Astrocyte (in vitro differentiated cells and primary cell): ENCODE data around the gene DGCR2. TPM values are rescaled to one million over a fixed set of nuclear protein-coding genes. Genes with fewer than 3 reads are reported as not detected.

Experiments
- DNase-seq: peaks from one replicate; pipeline ENCODE4 v3.0.0-alpha.2; 2010; ENCODE audit warnings: low read depth
- FAIRE-seq: peaks from 2 replicates; lab custom pipeline; 2011; peaks lifted over from hg19 to GRCh38; lab: Jason Lieb, UNC
- H2AFZ ChIP-seq: 2 replicates; pipeline ENCODE4 v1.6.0; 2012; ENCODE audit warnings: low read depth, low read length, inconsistent platforms
- H3K27ac ChIP-seq: 2 replicates; pipeline ENCODE4 v1.5.1; 2011; ENCODE audit warnings: low read depth, low read length, inconsistent platforms
- H3K27me3 ChIP-seq: 2 replicates; pipeline ENCODE4 v1.6.0; 2011; ENCODE audit warnings: low read length, inconsistent platforms; ENCODE audit not compliant: insufficient read depth
- H3K36me3 ChIP-seq: 2 replicates; pipeline ENCODE4 v1.5.1; 2011; ENCODE audit warnings: low read length, inconsistent platforms; ENCODE audit not compliant: insufficient read depth
- H3K4me1 ChIP-seq: 2 replicates; pipeline ENCODE4 v1.5.1; 2011; ENCODE audit warnings: low read length, inconsistent platforms; ENCODE audit not compliant: insufficient read depth
- H3K4me2 ChIP-seq: 2 replicates; pipeline ENCODE4 v1.6.0; 2012; ENCODE audit warnings: low read length, inconsistent platforms
- H3K4me3 ChIP-seq: 2 replicates; pipeline ENCODE4 v1.5.1; 2011; ENCODE audit warnings: low read depth, mild to moderate bottlenecking, low read length, inconsistent platforms; ENCODE audit not compliant: insufficient read depth
- H3K79me2 ChIP-seq: 2 replicates; pipeline ENCODE4 v1.6.0; 2012; ENCODE audit warnings: mild to moderate bottlenecking, low read length, inconsistent platforms; ENCODE audit not compliant: insufficient read depth
- H3K9ac ChIP-seq: 2 replicates; pipeline ENCODE4 v1.6.0; 2012; ENCODE audit warnings: mild to moderate bottlenecking, low read length, inconsistent platforms
- H3K9me3 ChIP-seq: 2 replicates; pipeline ENCODE4 v1.5.1; 2012; ENCODE audit warnings: low read depth, mild to moderate bottlenecking, low read length, inconsistent platforms; ENCODE audit not compliant: insufficient read depth
- H4K20me1 ChIP-seq: 2 replicates; pipeline ENCODE4 v1.6.0; 2012; ENCODE audit warnings: low read length, inconsistent platforms; ENCODE audit not compliant: insufficient read depth
- H3K27ac Mint-ChIP-seq: one replicate; pipeline ENCODE4 v1.8.0; 2021; ENCODE audit warnings: mild to moderate bottlenecking, mixed read lengths; ENCODE audit not compliant: unreplicated experiment
- H3K27me3 Mint-ChIP-seq: one replicate; pipeline ENCODE4 v1.8.0; 2021; ENCODE audit warnings: low read depth, mixed read lengths; ENCODE audit not compliant: unreplicated experiment
- H3K36me3 Mint-ChIP-seq: one replicate; pipeline ENCODE4 v1.8.0; 2021; ENCODE audit warnings: low read depth, mixed read lengths; ENCODE audit not compliant: unreplicated experiment
- H3K4me1 Mint-ChIP-seq: one replicate; pipeline ENCODE4 v1.8.0; 2021; ENCODE audit warnings: low read depth, mixed read lengths; ENCODE audit not compliant: unreplicated experiment
- H3K4me3 Mint-ChIP-seq: one replicate; pipeline ENCODE4 v1.8.0; 2021; ENCODE audit warnings: mild to moderate bottlenecking, moderate library complexity, mixed read lengths; ENCODE audit not compliant: unreplicated experiment
- H3K9me3 Mint-ChIP-seq: one replicate; pipeline ENCODE4 v1.8.0; 2021; ENCODE audit warnings: mild to moderate bottlenecking, mixed read lengths; ENCODE audit not compliant: unreplicated experiment
- EZH2 ChIP-seq: IDR thresholded peaks from 2 replicates; pipeline ENCODE4 v1.6.1; 2012; ENCODE audit warnings: mild to moderate bottlenecking, low read length, inconsistent platforms; ENCODE audit not compliant: insufficient read depth
- total RNA-seq: library from RNA; stranded (reverse); gene quantifications from 2 replicates; pipeline ENCODE4 v1.2.1, GENCODE V29; 2021
- TF ChIP-seq, protein P1 (sequence below): IDR thresholded peaks from 2 replicates; pipeline ENCODE4 v1.5.1; 2011; ENCODE audit warnings: low read depth, mild to moderate bottlenecking, inconsistent platforms, low read length, moderate library complexity; ENCODE audit not compliant: insufficient read depth

DGCR2 gene
- total RNA-seq, 1 donor from 2014 or later, result 49.4 TPM

DNA sequence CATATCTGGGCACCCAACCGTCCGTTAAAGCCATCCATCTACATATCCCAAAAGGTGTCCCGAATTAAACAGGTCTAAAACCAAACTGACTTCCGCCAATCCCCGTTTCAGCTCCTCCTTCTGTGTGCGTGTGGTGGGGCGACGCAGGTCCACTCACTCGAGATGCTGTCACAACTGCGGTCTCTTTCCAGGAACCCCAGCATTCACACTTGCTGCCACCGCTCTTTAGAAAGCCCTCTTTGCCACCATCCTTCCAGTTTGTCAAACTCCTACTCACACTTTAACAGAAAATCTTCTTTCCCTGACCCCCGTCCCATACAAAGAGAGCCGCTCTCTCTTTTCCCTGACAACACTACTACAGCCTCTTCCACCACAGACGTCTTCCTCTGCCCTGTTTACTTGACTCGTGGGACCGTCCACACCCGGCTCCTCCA, 21.8 kb upstream of the DGCR2 start:
- peak overlapping the region; percentile 88 for H3K27ac Mint-ChIP-seq
- H3K36me3 Mint-ChIP-seq, result peaks cover 16% of the 10 kb centered on the region
- peaks cover 5% of the 10 kb centered on the region for H3K9me3 Mint-ChIP-seq
- DNase-seq (peak; percentile 12), FAIRE-seq (no peak)
- peak overlapping the region; percentile 90 for H3K4me3 ChIP-seq
- H4K20me1 ChIP-seq, result peaks cover 28% of the 10 kb centered on the region
- H3K4me2 ChIP-seq, result peak overlapping the region; percentile 96
- H3K4me1 ChIP-seq, result no peaks in the 10 kb centered on the region
- peaks cover 30% of the 10 kb centered on the region for H3K27me3 Mint-ChIP-seq
- peak overlapping the region; percentile 86 for H2AFZ ChIP-seq
- peaks cover 18% of the 10 kb centered on the region for H3K27me3 ChIP-seq
- peak overlapping the region; percentile 99 for H3K4me3 Mint-ChIP-seq
- H3K79me2 ChIP-seq, result peaks cover 22% of the 10 kb centered on the region
- no peaks in the 10 kb centered on the region for H3K9me3 ChIP-seq
- peak overlapping the region; percentile 66 for H3K27ac ChIP-seq
- H3K4me1 Mint-ChIP-seq, result peaks cover 4% of the 10 kb centered on the region
- TF ChIP-seq EZH2, result no peak
- TF ChIP-seq, protein P1, sequence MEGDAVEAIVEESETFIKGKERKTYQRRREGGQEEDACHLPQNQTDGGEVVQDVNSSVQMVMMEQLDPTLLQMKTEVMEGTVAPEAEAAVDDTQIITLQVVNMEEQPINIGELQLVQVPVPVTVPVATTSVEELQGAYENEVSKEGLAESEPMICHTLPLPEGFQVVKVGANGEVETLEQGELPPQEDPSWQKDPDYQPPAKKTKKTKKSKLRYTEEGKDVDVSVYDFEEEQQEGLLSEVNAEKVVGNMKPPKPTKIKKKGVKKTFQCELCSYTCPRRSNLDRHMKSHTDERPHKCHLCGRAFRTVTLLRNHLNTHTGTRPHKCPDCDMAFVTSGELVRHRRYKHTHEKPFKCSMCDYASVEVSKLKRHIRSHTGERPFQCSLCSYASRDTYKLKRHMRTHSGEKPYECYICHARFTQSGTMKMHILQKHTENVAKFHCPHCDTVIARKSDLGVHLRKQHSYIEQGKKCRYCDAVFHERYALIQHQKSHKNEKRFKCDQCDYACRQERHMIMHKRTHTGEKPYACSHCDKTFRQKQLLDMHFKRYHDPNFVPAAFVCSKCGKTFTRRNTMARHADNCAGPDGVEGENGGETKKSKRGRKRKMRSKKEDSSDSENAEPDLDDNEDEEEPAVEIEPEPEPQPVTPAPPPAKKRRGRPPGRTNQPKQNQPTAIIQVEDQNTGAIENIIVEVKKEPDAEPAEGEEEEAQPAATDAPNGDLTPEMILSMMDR, result no peak
- peaks cover 21% of the 10 kb centered on the region for H3K36me3 ChIP-seq
- peak overlapping the region; percentile 96 for H3K9ac ChIP-seq

DNA sequence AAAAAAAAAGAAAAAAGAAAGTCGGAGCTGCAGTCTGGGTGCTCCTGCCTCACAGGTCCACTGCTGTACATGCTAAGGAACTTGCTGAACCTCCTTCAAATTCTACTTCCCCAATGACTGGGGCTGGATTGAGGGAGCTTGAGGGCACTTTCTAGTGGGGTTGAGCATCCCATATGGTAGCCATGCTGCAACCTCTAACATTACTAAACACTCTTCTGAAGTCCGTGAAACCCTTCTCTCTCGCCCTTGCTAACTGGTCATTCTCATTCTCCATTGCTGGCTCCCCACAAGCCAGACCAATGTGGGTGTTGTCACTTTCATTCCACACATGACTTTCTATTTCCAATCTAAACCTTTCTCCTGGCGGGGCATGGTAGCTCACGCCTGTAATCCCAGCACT, 21.0 kb upstream of the DGCR2 start:
- no peaks in the 10 kb centered on the region for H3K4me1 ChIP-seq
- FAIRE-seq (no peak), DNase-seq (no peak)
- no peak overlapping the region for H2AFZ ChIP-seq
- no peak overlapping the region for H3K9ac ChIP-seq
- Mint-ChIP-seq H3K36me3 (peaks cover 16% of the 10 kb centered on the region), H3K27ac (peak overlapping the region; percentile 26), H3K9me3 (peaks cover 5% of the 10 kb centered on the region), H3K27me3 (peaks cover 26% of the 10 kb centered on the region), H3K4me3 (peak overlapping the region; percentile 99), H3K4me1 (peaks cover 4% of the 10 kb centered on the region)
- H3K9me3 ChIP-seq, result no peaks in the 10 kb centered on the region
- H3K79me2 ChIP-seq, result peaks cover 22% of the 10 kb centered on the region
- H3K4me3 ChIP-seq, result no peak overlapping the region
- peak overlapping the region; percentile 96 for H3K4me2 ChIP-seq
- H3K36me3 ChIP-seq, result peaks cover 21% of the 10 kb centered on the region
- H4K20me1 ChIP-seq, result peaks cover 28% of the 10 kb centered on the region
- H3K27me3 ChIP-seq, result peaks cover 10% of the 10 kb centered on the region
- no peak overlapping the region for H3K27ac ChIP-seq
- TF ChIP-seq EZH2, result no peak
- TF ChIP-seq, protein P1, result no peak

DNA sequence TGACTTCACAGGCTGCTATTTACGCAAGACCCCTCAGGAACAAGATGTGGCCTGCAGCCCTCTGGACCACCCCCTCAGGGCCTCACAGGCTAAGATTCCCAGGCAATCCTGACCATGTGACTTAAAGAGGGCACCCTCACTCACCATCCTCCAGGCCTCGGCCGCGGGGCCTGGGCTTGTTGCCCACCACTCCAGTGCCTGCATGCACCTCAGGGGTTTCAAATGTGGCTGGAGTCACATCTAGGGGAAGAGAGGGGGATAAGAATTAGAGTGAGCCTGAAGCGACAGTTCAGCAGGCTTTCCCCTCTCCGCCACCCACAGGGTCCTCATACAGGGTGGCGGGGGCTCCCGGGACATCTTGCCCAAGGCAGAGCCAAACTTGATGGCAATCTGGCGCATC, 20.2 kb upstream of the DGCR2 start:
- H3K4me1 Mint-ChIP-seq, result peaks cover 4% of the 10 kb centered on the region
- TF ChIP-seq EZH2, result no peak
- TF ChIP-seq, protein P1, result no peak
- H3K4me2 ChIP-seq, result no peak overlapping the region
- no peak overlapping the region for H3K4me3 ChIP-seq
- no peaks in the 10 kb centered on the region for H3K9me3 ChIP-seq
- H3K9me3 Mint-ChIP-seq, result peaks cover 5% of the 10 kb centered on the region
- no peak for DNase-seq
- no peak overlapping the region for H2AFZ ChIP-seq
- peaks cover 22% of the 10 kb centered on the region for H3K79me2 ChIP-seq
- no peak overlapping the region for H3K4me3 Mint-ChIP-seq
- peaks cover 16% of the 10 kb centered on the region for H3K36me3 Mint-ChIP-seq
- no peak for FAIRE-seq
- no peak overlapping the region for H3K27ac ChIP-seq
- no peak overlapping the region for H3K9ac ChIP-seq
- peaks cover 25% of the 10 kb centered on the region for H3K36me3 ChIP-seq
- peaks cover 2% of the 10 kb centered on the region for H3K27me3 ChIP-seq
- H3K27ac Mint-ChIP-seq, result no peak overlapping the region
- H3K4me1 ChIP-seq, result no peaks in the 10 kb centered on the region
- H3K27me3 Mint-ChIP-seq, result peaks cover 18% of the 10 kb centered on the region
- H4K20me1 ChIP-seq, result peaks cover 33% of the 10 kb centered on the region
